Renal pelvis (tissue), 4 donors: ENCODE measurements around the gene TADA1. TPM values are rescaled to one million over a fixed set of nuclear protein-coding genes. Genes with fewer than 3 reads are reported as not detected.
"Not testable (repeated sequence)": the region's sequence is repeated elsewhere in the genome, so short reads cannot be mapped to it uniquely, and the experiment has no call there.

ENCODE experiments used
- DNase-seq: peaks from one replicate; pipeline ENCODE4 v3.0.0-alpha.2; 2013
- polyA plus RNA-seq, 3 donors: library from polyadenylated mRNA; unstranded; fragments of 120-200 nt; gene quantifications; one replicate each; pipeline ENCODE4 v1.2.1, GENCODE V29; 2013; ENCODE audit not compliant: insufficient read length in 3 of 3

TADA1 gene
- polyA plus RNA-seq, 3 donors, result 22.4 to 25.7 (median 23.9) TPM

GRCh38 chr1:166903232-166903631 lies 27.2 kb upstream of the TADA1 start:
- DNase-seq, result no peak

GRCh38 chr1:166902279-166902678 lies 26.2 kb upstream of the TADA1 start:
- no peak for DNase-seq

GRCh38 chr1:166900987-166901386 lies 24.9 kb upstream of the TADA1 start:
- DNase-seq, result no peak

- DNase-seq, result no peak
Observed at GRCh38 chr1:166899769-166900168, 23.7 kb upstream of the TADA1 start.

- no peak for DNase-seq
Observed at GRCh38 chr1:166895766-166896165, 19.7 kb upstream of the TADA1 start.

GRCh38 chr1:166889776-166890175 lies 13.7 kb upstream of the TADA1 start:
- DNase-seq, result no peak

GRCh38 chr1:166888373-166889111 lies 12.5 kb upstream of the TADA1 start:
- no peak for DNase-seq

- no peak for DNase-seq
Observed at GRCh38 chr1:166884971-166885370, 8.9 kb upstream of the TADA1 start.

- DNase-seq, result peak; percentile 46
Observed at GRCh38 chr1:166884040-166884642, 8.1 kb upstream of the TADA1 start.

GRCh38 chr1:166882893-166883292 lies 6.8 kb upstream of the TADA1 start:
- no peak for DNase-seq

GRCh38 chr1:166878173-166878917 lies 2.3 kb upstream of the TADA1 start:
- not testable (repeated sequence) for DNase-seq

- DNase-seq, result no peak
Observed at GRCh38 chr1:166876540-166876838, 425 bp upstream of the TADA1 start.

GRCh38 chr1:166875302-166875733 lies 746 bp downstream of the TADA1 start:
- DNase-seq, result no peak

GRCh38 chr1:166874464-166874863 lies 1.6 kb downstream of the TADA1 start:
- DNase-seq, result no peak

- DNase-seq, result no peak
Observed at GRCh38 chr1:166870584-166870983, 5.5 kb downstream of the TADA1 start.

GRCh38 chr1:166869318-166870099 lies 6.6 kb downstream of the TADA1 start:
- DNase-seq, result no peak

GRCh38 chr1:166868639-166869038 lies 7.4 kb downstream of the TADA1 start:
- DNase-seq, result no peak

GRCh38 chr1:166865926-166866325 lies 10.1 kb downstream of the TADA1 start:
- DNase-seq, result no peak

- DNase-seq, result no peak
Observed at GRCh38 chr1:166859597-166859996, 16.5 kb downstream of the TADA1 start.

- no peak for DNase-seq
Observed at GRCh38 chr1:166858726-166859419, 17.2 kb downstream of the TADA1 start.

- no peak for DNase-seq
Observed at GRCh38 chr1:166857995-166858394, 18.1 kb downstream of the TADA1 start.

GRCh38 chr1:166855558-166855957 lies 20.5 kb downstream of the TADA1 start:
- DNase-seq, result no peak
